SK-N-SH (cell line): ENCODE measurements around the gene PPP1R10. TPM values are rescaled to one million over a fixed set of nuclear protein-coding genes. Genes with fewer than 3 reads are reported as not detected.

Experiments used
- CTCF ChIA-PET: fragments of 300-600, 350-600 bp; formaldehyde crosslinking; extraction: SDS; loops from one replicate; lab custom pipeline; 2021; lab: Yijun Ruan, JAX
- POLR2A ChIA-PET: fragments of 350-600 bp; sonication (Branson Sonifier 250); formaldehyde crosslinking; extraction: SDS; loops from one replicate; lab custom pipeline; 2020; ENCODE audit warnings: antibody characterized with exemption, inconsistent platforms; lab: Yijun Ruan, JAX
- DNase-seq: peaks from one replicate; pipeline ENCODE4 v3.0.0; 2012
- H2AFZ ChIP-seq: fragments of 200-600 bp; sonication (generic); 2 replicates; pipeline ENCODE4 v1.8.1; 2016; ENCODE audit warnings: antibody characterized with exemption, mild to moderate bottlenecking, low read depth
- H3F3A ChIP-seq: fragments of 200-600 bp; sonication (generic); replicated peaks from 2 replicates; pipeline ENCODE3; 2016; ENCODE audit warnings: antibody characterized with exemption, mild to moderate bottlenecking; ENCODE audit not compliant: insufficient read depth
- H3K27ac ChIP-seq, 2 experiments: fragments of 200-500 bp in 1 of 2; fragments of 200-600 bp in 1 of 2; sonication (Bioruptor generic) in 1 of 2; sonication (generic), shearing (Covaris generic) in 1 of 2; 2 replicates each; pipeline versions ENCODE4 v1.5.1 to v1.6.1; 2014 to 2016; ENCODE audit warnings: low read depth in 2 of 2, inconsistent platforms in 1 of 2, low read length in 1 of 2, mild to moderate bottlenecking in 1 of 2, mixed read lengths in 1 of 2
- H3K27me3 ChIP-seq: fragments of 200-600 bp; sonication (generic), shearing (Covaris generic); 2 replicates; pipeline ENCODE4 v1.6.1; 2016; ENCODE audit warnings: mixed run types; ENCODE audit not compliant: insufficient read depth
- H3K36me3 ChIP-seq, 2 experiments: fragments of 200-500 bp in 1 of 2; fragments of 200-600 bp in 1 of 2; sonication (Bioruptor generic) in 1 of 2; sonication (generic) in 1 of 2; replicated peaks in 1 of 2; 2 replicates each; pipeline versions ENCODE3 to v1.5.1; 2014 to 2016; ENCODE audit warnings: low read length in 1 of 2, mild to moderate bottlenecking in 1 of 2; ENCODE audit not compliant: insufficient read depth in 2 of 2, control insufficient read depth in 1 of 2
- H3K4me1 ChIP-seq, 2 experiments: fragments of 200-500 bp in 1 of 2; fragments of 200-600 bp in 1 of 2; sonication (Bioruptor generic) in 1 of 2; sonication (generic), shearing (Covaris generic) in 1 of 2; 2 replicates each; pipeline versions ENCODE4 v1.5.1 to v1.6.1; 2014 to 2016; ENCODE audit warnings: low read depth in 1 of 2, low read length in 1 of 2, mixed run types in 1 of 2; ENCODE audit not compliant: insufficient read depth in 2 of 2, control insufficient read depth in 1 of 2
- H3K4me2 ChIP-seq: fragments of 200-600 bp; sonication (generic), shearing (Covaris generic); 2 replicates; pipeline ENCODE4 v1.6.1; 2017; ENCODE audit warnings: mixed run types
- H3K4me3 ChIP-seq, 2 experiments: fragments of 200-500 bp in 1 of 2; fragments of 200-600 bp in 1 of 2; sonication (Bioruptor generic) in 1 of 2; sonication (generic), shearing (Covaris generic) in 1 of 2; 2 replicates each; pipeline versions ENCODE4 v1.5.1 to v1.8.1; 2014 to 2016; ENCODE audit warnings: low read depth in 2 of 2, inconsistent platforms in 1 of 2, low read length in 1 of 2, mild to moderate bottlenecking in 1 of 2, mixed read lengths in 1 of 2, moderate library complexity in 1 of 2
- H3K79me2 ChIP-seq: fragments of 200-600 bp; sonication (generic); 2 replicates; pipeline ENCODE4 v1.8.1; 2017; ENCODE audit warnings: mild to moderate bottlenecking; ENCODE audit not compliant: insufficient read depth
- H3K9ac ChIP-seq: fragments of 200-600 bp; sonication (generic); 2 replicates; pipeline ENCODE4 v1.6.1; 2017; ENCODE audit warnings: mixed run types
- H3K9me2 ChIP-seq: fragments of 200-600 bp; sonication (generic); 2 replicates; pipeline ENCODE4 v1.6.1; 2017; ENCODE audit warnings: mixed run types
- H3K9me3 ChIP-seq: fragments of 200-600 bp; sonication (generic); 2 replicates; pipeline ENCODE4 v1.6.1; 2017; ENCODE audit warnings: mixed run types, mild to moderate bottlenecking, moderate library complexity
- H4K20me1 ChIP-seq: fragments of 200-600 bp; sonication (generic); 2 replicates; pipeline ENCODE4 v1.6.1; 2017; ENCODE audit warnings: mild to moderate bottlenecking, mixed run types; ENCODE audit not compliant: insufficient read depth
- EP300 ChIP-seq, 2 experiments: IDR thresholded peaks; 2 replicates each; pipeline versions ENCODE4 v1.4.0 to v1.6.1; 2012; ENCODE audit warnings: borderline replicate concordance in 1 of 2, low read depth in 1 of 2, low read length in 1 of 2
- PBX3 ChIP-seq: IDR thresholded peaks from 2 replicates; pipeline ENCODE4; 2012
- RAD21 ChIP-seq: IDR thresholded peaks from 2 replicates; pipeline ENCODE4 v1.6.1; 2012; ENCODE audit warnings: mild to moderate bottlenecking, low read length
- RXRA ChIP-seq: IDR thresholded peaks from 2 replicates; pipeline ENCODE4 v1.4.0; 2012; ENCODE audit warnings: low read depth, mild to moderate bottlenecking, borderline replicate concordance
- SMC3 ChIP-seq: IDR thresholded peaks from 2 replicates; pipeline ENCODE4 v1.6.1; 2012; ENCODE audit warnings: low read depth, low read length, improper control_type of control experiment
- TEAD4 ChIP-seq: IDR thresholded peaks from 2 replicates; pipeline ENCODE4 v1.4.0; 2012; ENCODE audit warnings: mild to moderate bottlenecking, borderline replicate concordance; ENCODE audit not compliant: insufficient read depth
- USF2 ChIP-seq: fragments of 150-350 bp; IDR thresholded peaks from 2 replicates; pipeline ENCODE4 v1.6.1; 2017; ENCODE audit warnings: antibody characterized with exemption, low read length, low read depth, borderline replicate concordance
- WGBS: methylation state at CpG from one replicate; pipeline ENCODE4 v1.1.6; 2017; ENCODE audit warnings: low lambda C conversion rate; 5-methylcytosine and 5-hydroxymethylcytosine counted together
- polyA plus RNA-seq, 3 experiments: library from polyadenylated mRNA; depleted of rRNA; stranded (reverse); fragments of >200 nt; gene quantifications; 2 replicates each; pipeline ENCODE4 v1.2.3, GENCODE V29; 2012
- TF ChIP-seq, protein P1 (sequence below): IDR thresholded peaks from 2 replicates; pipeline ENCODE4 v1.4.0; 2012; ENCODE audit warnings: low read depth
- TF ChIP-seq, protein P2 (sequence below): IDR thresholded peaks from 2 replicates; pipeline ENCODE4 v1.4.0; 2012; ENCODE audit warnings: low read depth, borderline replicate concordance

The PPP1R10 gene
- polyA plus RNA-seq, 1 of the 3 experiments (the other 2 are of a cell fraction) = 16.8 TPM

DNA sequence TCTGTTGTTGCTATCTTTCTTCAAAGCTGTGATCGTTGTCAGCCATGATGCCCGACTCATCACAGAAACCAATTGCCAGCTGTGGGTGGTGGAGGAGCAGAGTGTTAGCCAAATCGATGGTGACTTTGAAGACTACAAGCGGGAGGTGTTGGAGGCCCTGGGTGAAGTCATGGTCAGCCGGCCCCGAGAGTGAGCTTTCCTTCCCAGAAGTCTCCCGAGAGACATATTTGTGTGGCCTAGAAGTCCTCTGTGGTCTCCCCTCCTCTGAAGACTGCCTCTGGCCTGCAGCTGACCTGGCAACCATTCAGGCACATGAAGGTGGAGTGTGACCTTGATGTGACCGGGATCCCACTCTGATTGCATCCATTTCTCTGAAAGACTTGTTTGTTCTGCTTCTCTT, 26.5 kb downstream of the PPP1R10 start:
- WGBS = 94% methylated on average over 6 of the region's 8 CpGs
- Histone ChIP-seq H4K20me1 (0 out of 2 replicates have a peak, but pooled peaks cover 4% of the 10 kb centered on the region), H3K4me3 (no peak overlapping the region), H3K36me3 (peaks cover 51 to 53% of the 10 kb centered on the region in 2 experiments), H3F3A (peaks cover 17% of the 10 kb centered on the region), H3K9ac (no peak overlapping the region), H3K9me2 (no peaks in the 10 kb centered on the region), H3K27me3 (no peaks in the 10 kb centered on the region), H3K79me2 (peaks cover 5% of the 10 kb centered on the region; the same call in 1 of the 2 replicates), H2AFZ (no peak overlapping the region), H3K4me2 (no peak overlapping the region), H3K9me3 (no peaks in the 10 kb centered on the region), H3K27ac (peak overlapping the region in 1 of 2 experiments; percentile 7; a peak in 1 of 4 replicates), H3K4me1 (no peaks in the 10 kb centered on the region)
- no peak for DNase-seq
- ChIA-PET CTCF (interaction anchor here (0.9 to 2.6 kb wide), 6 partner anchors 10 to 82 kb away, joined by 3 to 11 read pairs (median 4); partner anchors contain the start of gene DHX16), POLR2A (interaction anchor here (0.6 to 2.3 kb wide), 3 partner anchors 10 to 24 kb away, joined by 3 to 8 read pairs (median 6); partner anchors contain the start of gene ABCF1)
- TF ChIP-seq RAD21 = no peak
- no peak for TF ChIP-seq EP300 (IDR thresholded peaks at IDR 0.05; ENCODE audit: borderline replicate concordance in 1 of 2, low read depth in 1 of 2, low read length in 1 of 2)
- no peak for TF ChIP-seq TEAD4
- TF ChIP-seq, protein P1, sequence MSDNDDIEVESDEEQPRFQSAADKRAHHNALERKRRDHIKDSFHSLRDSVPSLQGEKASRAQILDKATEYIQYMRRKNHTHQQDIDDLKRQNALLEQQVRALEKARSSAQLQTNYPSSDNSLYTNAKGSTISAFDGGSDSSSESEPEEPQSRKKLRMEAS = no peak
- no peak for TF ChIP-seq RXRA
- TF ChIP-seq SMC3 = no peak

- H2AFZ ChIP-seq = no peak overlapping the region
- no peak overlapping the region for H3K9ac ChIP-seq
- H3K27ac ChIP-seq = no peak overlapping the region
- TF ChIP-seq SMC3 (no peak), PBX3 (no peak), USF2 (no peak)
- TF ChIP-seq, protein P2, sequence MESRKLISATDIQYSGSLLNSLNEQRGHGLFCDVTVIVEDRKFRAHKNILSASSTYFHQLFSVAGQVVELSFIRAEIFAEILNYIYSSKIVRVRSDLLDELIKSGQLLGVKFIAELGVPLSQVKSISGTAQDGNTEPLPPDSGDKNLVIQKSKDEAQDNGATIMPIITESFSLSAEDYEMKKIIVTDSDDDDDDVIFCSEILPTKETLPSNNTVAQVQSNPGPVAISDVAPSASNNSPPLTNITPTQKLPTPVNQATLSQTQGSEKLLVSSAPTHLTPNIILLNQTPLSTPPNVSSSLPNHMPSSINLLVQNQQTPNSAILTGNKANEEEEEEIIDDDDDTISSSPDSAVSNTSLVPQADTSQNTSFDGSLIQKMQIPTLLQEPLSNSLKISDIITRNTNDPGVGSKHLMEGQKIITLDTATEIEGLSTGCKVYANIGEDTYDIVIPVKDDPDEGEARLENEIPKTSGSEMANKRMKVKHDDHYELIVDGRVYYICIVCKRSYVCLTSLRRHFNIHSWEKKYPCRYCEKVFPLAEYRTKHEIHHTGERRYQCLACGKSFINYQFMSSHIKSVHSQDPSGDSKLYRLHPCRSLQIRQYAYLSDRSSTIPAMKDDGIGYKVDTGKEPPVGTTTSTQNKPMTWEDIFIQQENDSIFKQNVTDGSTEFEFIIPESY = no peak
- peaks cover 50 to 56% of the 10 kb centered on the region in 2 experiments for H3K36me3 ChIP-seq
- 96% methylated on average over 15 of the region's 15 CpGs for WGBS
- H3K9me3 ChIP-seq = no peaks in the 10 kb centered on the region
- POLR2A ChIA-PET = interaction anchor here (0.6 to 2.3 kb wide), 3 partner anchors 11 to 25 kb away, joined by 3 to 8 read pairs (median 6); partner anchors contain the start of gene ABCF1
- H3K79me2 ChIP-seq = peaks cover 5% of the 10 kb centered on the region; the same call in 1 of the 2 replicates
- H3K4me1 ChIP-seq = no peaks in the 10 kb centered on the region
- H3K27me3 ChIP-seq = no peaks in the 10 kb centered on the region
- no peak overlapping the region for H3K4me2 ChIP-seq
- no peak overlapping the region for H3K4me3 ChIP-seq
- no peaks in the 10 kb centered on the region for H3K9me2 ChIP-seq
- H4K20me1 ChIP-seq = 0 out of 2 replicates have a peak, but pooled peaks cover 4% of the 10 kb centered on the region
- peaks cover 17% of the 10 kb centered on the region for H3F3A ChIP-seq
- CTCF ChIA-PET = interaction anchor here (0.9 to 2.6 kb wide), 6 partner anchors 10 to 83 kb away, joined by 3 to 11 read pairs (median 4); partner anchors contain the start of gene DHX16
- no peak for DNase-seq
Observed at GRCh38 chr6:30589754-30590358, 27.2 kb downstream of the PPP1R10 start.
